HepG2 (cell line): Measurements from ENCODE around the gene MCU. TPM values are rescaled to one million over a fixed set of nuclear protein-coding genes. Genes with fewer than 3 reads are reported as not detected.

Source experiments
- ATAC-seq: fragments of 200-7000 bp; cut with Tn5 transposase; 3 replicates; pipeline ENCODE4 v1.9.1; 2020; ENCODE audit warnings: mild to moderate bottlenecking, moderate library complexity
- BruUV-seq: library from RNA; stranded (reverse); fragments of 400-500 nt; replicated peaks from 2 replicates; lab custom pipeline; 2021; lab: Mats Ljungman, UMichigan
- CTCF ChIA-PET: fragments of 300-600 bp; formaldehyde crosslinking; extraction: SDS; loops from one replicate; lab custom pipeline; 2021; ENCODE audit warnings: low total read pairs, inconsistent platforms, low intra/inter-chr PET ratio; lab: Yijun Ruan, JAX
- POLR2A ChIA-PET: fragments of 350-600 bp; sonication (Branson Sonifier 250); formaldehyde crosslinking; loops from one replicate; lab custom pipeline; 2020; ENCODE audit warnings: antibody characterized with exemption, inconsistent platforms; lab: Yijun Ruan, JAX
- DNase-seq: peaks from one replicate; pipeline ENCODE4 v3.0.0-alpha.2; 2015; ENCODE audit warnings: low spot score
- FAIRE-seq: peaks from 3 replicates; lab custom pipeline; 2011; peaks lifted over from hg19 to GRCh38; lab: Jason Lieb, UNC
- H2AFZ ChIP-seq: one replicate; pipeline ENCODE4 v1.6.1; 2011; ENCODE audit warnings: low read length, inconsistent platforms
- H3K27ac ChIP-seq: fragments of 300-600 bp; 3 replicates; pipeline ENCODE4 v1.8.0; 2011; ENCODE audit warnings: mixed run types, mild to moderate bottlenecking, mixed read lengths, low read length, inconsistent platforms; ENCODE audit not compliant: insufficient read depth; ENCODE audit errors: extremely low read length
- H3K27me3 ChIP-seq, 2 experiments: fragments of 200-600 bp in 1 of 2; 2 replicates in 1 of 2; 3 replicates in 1 of 2; pipeline versions ENCODE4 v1.6.0 to v1.8.0; 2011; ENCODE audit warnings: low read length in 2 of 2, mild to moderate bottlenecking in 2 of 2, moderate library complexity in 2 of 2, inconsistent platforms in 1 of 2; ENCODE audit not compliant: insufficient read depth in 2 of 2, control insufficient read depth in 1 of 2
- H3K36me3 ChIP-seq, 2 experiments: fragments of 200-600 bp in 1 of 2; replicated peaks in 1 of 2; 2 replicates in 1 of 2; 3 replicates in 1 of 2; pipeline versions ENCODE4 v1.5.1 to v1.8.0; 2011; ENCODE audit warnings: low read length in 2 of 2, inconsistent platforms in 1 of 2; ENCODE audit not compliant: insufficient read depth in 2 of 2, control insufficient read depth in 1 of 2
- H3K4me1 ChIP-seq: 2 replicates; pipeline ENCODE4 v1.5.1; 2012; ENCODE audit warnings: low read length, inconsistent platforms; ENCODE audit not compliant: insufficient read depth
- H3K4me2 ChIP-seq: 2 replicates; pipeline ENCODE4 v1.6.0; 2011; ENCODE audit warnings: low read depth, low read length, inconsistent platforms
- H3K4me3 ChIP-seq, 3 experiments: fragments of 200-600 bp in 1 of 3; sonication (generic), shearing (Covaris generic) in 1 of 3; replicated peaks in 1 of 3; 2 replicates each; pipeline ENCODE4 v1.5.1; 2011 to 2016; ENCODE audit warnings: low read length in 3 of 3, inconsistent platforms in 2 of 3, low read depth in 2 of 3, mild to moderate bottlenecking in 2 of 3, control low read depth in 1 of 3, mixed read lengths in 1 of 3; ENCODE audit not compliant: insufficient read depth in 1 of 3
- H3K79me2 ChIP-seq: one replicate; pipeline ENCODE4 v1.6.1; 2011; ENCODE audit warnings: low read length, inconsistent platforms; ENCODE audit not compliant: insufficient read depth
- H3K9ac ChIP-seq: 2 replicates; pipeline ENCODE4 v1.6.0; 2011; ENCODE audit warnings: mild to moderate bottlenecking, low read depth, low read length, inconsistent platforms; ENCODE audit not compliant: insufficient read depth
- H3K9me3 ChIP-seq: 2 replicates; pipeline ENCODE4 v1.5.1; 2012; ENCODE audit warnings: mild to moderate bottlenecking, low read length
- H4K20me1 ChIP-seq: 2 replicates; pipeline ENCODE4 v1.6.0; 2011; ENCODE audit warnings: inconsistent platforms, mild to moderate bottlenecking, low read length, moderate library complexity; ENCODE audit not compliant: insufficient read depth
- LBX2 ChIP-seq: sonication (generic); formaldehyde crosslinking; IDR thresholded peaks from 2 replicates; pipeline ENCODE4 v1.5.0; 2020; ENCODE audit warnings: missing genetic modification reagents, mild to moderate bottlenecking, borderline replicate concordance
- PLRG1 ChIP-seq: fragments of 450-650 bp; conservative IDR thresholded peaks from 2 replicates; pipeline ENCODE4 v1.6.1; 2016
- SETDB1 ChIP-seq: sonication (generic); formaldehyde crosslinking; IDR thresholded peaks from 2 replicates; pipeline ENCODE4 v1.5.1; 2020; ENCODE audit warnings: missing genetic modification reagents, mild to moderate bottlenecking, borderline replicate concordance
- TAF15 ChIP-seq: fragments of 200-400 bp; formaldehyde crosslinking; IDR thresholded peaks from one replicate; pipeline ENCODE4 v1.6.1; 2018; ENCODE audit warnings: mild to moderate bottlenecking, low read depth, low read length; ENCODE audit not compliant: poor library complexity, severe bottlenecking
- THAP8 ChIP-seq: sonication (generic); formaldehyde crosslinking; IDR thresholded peaks from 2 replicates; pipeline ENCODE4 v1.5.1; 2020; ENCODE audit warnings: missing genetic modification reagents, mild to moderate bottlenecking, borderline replicate concordance
- ZNF607 ChIP-seq: sonication (generic); formaldehyde crosslinking; IDR thresholded peaks from 2 replicates; pipeline ENCODE4 v1.5.1; 2020; ENCODE audit warnings: missing genetic modification reagents, mild to moderate bottlenecking, borderline replicate concordance
- ZNF672 ChIP-seq: sonication (generic); formaldehyde crosslinking; IDR thresholded peaks from 2 replicates; pipeline ENCODE4 v1.8.1; 2022; ENCODE audit warnings: missing genetic modification reagents
- ZNF891 ChIP-seq: sonication (generic); formaldehyde crosslinking; IDR thresholded peaks from 2 replicates; pipeline ENCODE4 v1.5.0; 2020; ENCODE audit warnings: mild to moderate bottlenecking, missing genetic modification reagents
- in situ Hi-C: cut with HindIII; loops from 2 replicates; pipeline ENCODE4 v1.10.0; 2017; ENCODE audit warnings: low pct_unique_long_range_greater_than_20kb; ENCODE audit not compliant: extremely low pct_ligation_motif_present
- intact Hi-C: fragments of 100-400 bp; cut with micrococcal nuclease; formaldehyde crosslinking; loops from one replicate; pipeline ENCODE4 v1.10.0; 2022; ENCODE audit not compliant: unreplicated experiment
- polyA plus RNA-seq, 8 experiments: library from polyadenylated mRNA; depleted of rRNA in 3 of 8; stranded (reverse) in 7 of 8; unstranded in 1 of 8; fragments of >200 nt; fragmentation: Illumina TruSeq in 4 of 8; extraction: Trizol in 4 of 8; gene quantifications; 2 replicates each; pipeline versions ENCODE4 v1.2.1 to v1.2.3, GENCODE V29; 2011 to 2016; ENCODE audit warnings: low read depth in 4 of 8, missing spikeins in 1 of 8, mixed read lengths in 1 of 8; ENCODE audit not compliant: insufficient read depth in 1 of 8
- total RNA-seq, 5 experiments: library from RNA; depleted of rRNA; stranded (reverse); fragments of >200 nt; fragmentation: Illumina TruSeq; extraction: Trizol; gene quantifications; 2 replicates each; pipeline ENCODE4 v1.2.3, GENCODE V29; 2016; ENCODE audit warnings: low read depth in 1 of 5

Gene MCU
- total and polyA plus RNA-seq, 2 of the 13 experiments (the other 11 are each of a cell fraction or from before 2014, with no cell fraction given), result 25.9 to 64.5 TPM

GRCh38 chr10:72764151-72764550 lies 72.2 kb downstream of the MCU start:
- Histone ChIP-seq H3K4me1 (no peaks in the 10 kb centered on the region), H3K4me2 (no peak overlapping the region), H3K9me3 (no peaks in the 10 kb centered on the region), H3K36me3 (no peaks in the 10 kb centered on the region; a peak in 1 of 5 replicates), H3K79me2 (peaks cover 2% of the 10 kb centered on the region), H3K27me3 (no peaks in the 10 kb centered on the region), H3K4me3 (no peak overlapping the region), H4K20me1 (no peaks in the 10 kb centered on the region), H2AFZ (no peak overlapping the region), H3K27ac (no peak overlapping the region), H3K9ac (no peak overlapping the region)
- ChIA-PET POLR2A (no interaction called here), CTCF (no interaction called here)
- intact Hi-C loops (no loop called here), in situ Hi-C loops (no loop called here)
- peak; percentile 23 for DNase-seq
- ATAC-seq, result no peak
- BruUV-seq, result no TSS peak
- no peak for TF ChIP-seq ZNF891 (CRISPR knock-in tag)
- no peak for TF ChIP-seq PLRG1
- TF ChIP-seq LBX2, result no peak
- TF ChIP-seq ZNF672 (CRISPR knock-in tag), result no peak
- TF ChIP-seq THAP8 (CRISPR knock-in tag), result no peak
- TF ChIP-seq SETDB1, result no peak
- TF ChIP-seq TAF15, result no peak
- TF ChIP-seq ZNF607 (CRISPR knock-in tag), result no peak
- FAIRE-seq, result no peak
